SU-DHL-6 (cell line): ENCODE results near the gene ADCY2.

Experiments used
- CTCF ChIP-seq: fragments of 200-600 bp; sonication (generic); IDR thresholded peaks from one replicate; pipeline ENCODE4 v1.5.1; 2017; ENCODE audit warnings: antibody characterized with exemption, mild to moderate bottlenecking, low read length, moderate library complexity; ENCODE audit not compliant: insufficient read depth, poor library complexity, severe bottlenecking
- EZH2phosphoT487 ChIP-seq: fragments of 200-600 bp; sonication (generic), shearing (Covaris generic); conservative IDR thresholded peaks from 2 replicates; pipeline ENCODE4 v1.6.1; 2018; ENCODE audit warnings: mild to moderate bottlenecking, antibody characterized with exemption, low read length, moderate library complexity, mixed read lengths

DNA sequence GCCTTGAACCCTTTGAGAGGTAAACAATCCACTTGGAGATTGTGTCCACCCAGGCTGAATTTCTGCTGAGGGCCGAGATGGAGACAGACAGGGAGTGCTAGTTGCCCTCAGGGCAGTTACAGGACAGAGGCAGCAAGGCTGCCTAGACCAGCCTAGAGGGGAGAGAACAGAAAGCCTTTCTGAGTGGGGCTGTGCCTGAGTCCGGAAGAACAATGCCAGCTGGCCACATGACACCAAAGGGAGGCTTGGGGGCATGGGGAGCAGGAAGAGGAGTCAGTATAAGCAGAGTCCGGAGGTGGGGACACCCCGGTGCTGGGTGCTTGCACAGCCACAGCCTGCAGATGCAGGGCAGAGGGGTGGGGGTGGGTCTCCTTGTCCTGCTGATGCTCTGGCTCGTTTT, 309.3 kb downstream of the ADCY2 start:
- TF ChIP-seq CTCF = no peak
- no peak for TF ChIP-seq EZH2phosphoT487
